GM18868 (cell line): ENCODE results near the gene NIPAL3.
"Not testable (repeated sequence)": the region's sequence is repeated elsewhere in the genome, so short reads cannot be mapped to it uniquely, and the experiment has no call there.

Experiments used
- ATAC-seq: cut with Tn5 transposase; IDR thresholded peaks from one replicate; pipeline ENCODE4 v1.9.1; 2021; ENCODE audit warnings: mild to moderate bottlenecking, moderate library complexity; ENCODE audit not compliant: unreplicated experiment

The NIPAL3 gene

DNA sequence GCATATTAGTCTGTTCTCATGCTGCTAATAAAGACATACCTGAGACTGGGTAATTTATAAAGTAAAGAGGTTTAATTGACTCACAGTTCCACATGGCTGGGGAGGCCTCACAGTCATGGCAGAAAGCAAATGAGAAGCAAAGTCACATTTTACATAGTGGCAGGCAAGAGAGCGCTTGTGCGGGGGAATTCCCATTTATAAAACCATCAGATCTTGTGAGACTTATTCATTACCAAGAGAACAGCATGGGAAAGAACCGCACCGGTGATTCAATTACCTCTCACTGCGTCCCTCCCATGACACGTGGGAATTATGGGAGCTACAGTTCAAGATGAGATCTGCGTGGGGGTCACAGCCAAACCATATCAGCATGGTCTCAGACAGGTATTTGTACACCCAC is 72.6 kb downstream of the NIPAL3 start:
- not testable (repeated sequence) for ATAC-seq

DNA sequence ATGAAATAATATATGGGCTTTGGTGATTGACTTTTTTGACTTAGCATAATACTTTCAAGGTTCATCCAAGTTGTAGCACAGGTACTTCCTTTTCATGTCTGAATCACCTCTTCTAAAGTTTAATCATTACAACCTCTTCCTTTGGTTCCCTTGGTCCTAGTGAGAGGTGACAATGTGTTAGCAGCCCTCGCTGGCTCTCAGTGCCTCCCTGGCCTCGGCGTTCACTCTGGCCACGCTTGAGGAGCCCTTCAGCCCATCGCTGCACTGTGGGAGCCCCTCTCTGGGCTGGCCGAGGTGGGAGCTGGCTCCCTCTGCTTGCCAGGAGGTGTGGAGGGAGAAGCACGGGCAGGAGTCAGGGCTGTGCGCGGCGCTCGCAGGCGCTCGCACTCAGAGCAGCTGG is 74.1 kb downstream of the NIPAL3 start:
- ATAC-seq, result no peak

DNA sequence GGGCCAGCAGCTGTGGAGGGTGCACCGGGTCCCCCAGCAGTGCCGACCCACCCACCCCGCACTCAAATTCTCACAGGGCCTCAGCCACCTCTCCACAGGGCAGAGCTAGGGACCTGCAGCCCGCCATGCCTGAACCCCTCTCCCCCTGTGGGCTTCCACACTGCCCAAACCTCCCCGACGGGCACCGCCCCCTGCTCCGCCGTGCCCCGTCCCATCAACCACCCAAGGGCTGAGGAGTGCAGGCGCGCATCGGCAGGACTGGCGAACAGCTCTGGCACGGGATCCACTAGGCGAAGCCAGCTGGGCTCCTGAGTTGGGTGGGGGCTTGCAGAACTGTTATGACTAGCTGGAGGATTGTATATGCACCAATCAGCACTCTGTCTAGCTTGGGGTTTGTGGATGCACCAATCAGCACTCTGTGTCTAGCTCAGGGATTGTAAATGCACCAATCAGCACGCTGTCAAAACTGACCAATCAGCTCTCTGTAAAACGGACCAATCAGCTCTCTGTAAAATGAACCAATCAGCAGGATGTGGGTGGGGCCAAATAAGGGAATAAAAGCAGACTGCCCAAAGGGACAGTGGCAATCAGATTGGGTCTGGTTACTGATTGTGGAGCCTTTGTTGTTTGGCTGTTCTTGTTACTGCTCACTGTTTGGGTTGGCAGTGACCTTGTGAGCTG is 74.6 kb downstream of the NIPAL3 start:
- no peak for ATAC-seq

DNA sequence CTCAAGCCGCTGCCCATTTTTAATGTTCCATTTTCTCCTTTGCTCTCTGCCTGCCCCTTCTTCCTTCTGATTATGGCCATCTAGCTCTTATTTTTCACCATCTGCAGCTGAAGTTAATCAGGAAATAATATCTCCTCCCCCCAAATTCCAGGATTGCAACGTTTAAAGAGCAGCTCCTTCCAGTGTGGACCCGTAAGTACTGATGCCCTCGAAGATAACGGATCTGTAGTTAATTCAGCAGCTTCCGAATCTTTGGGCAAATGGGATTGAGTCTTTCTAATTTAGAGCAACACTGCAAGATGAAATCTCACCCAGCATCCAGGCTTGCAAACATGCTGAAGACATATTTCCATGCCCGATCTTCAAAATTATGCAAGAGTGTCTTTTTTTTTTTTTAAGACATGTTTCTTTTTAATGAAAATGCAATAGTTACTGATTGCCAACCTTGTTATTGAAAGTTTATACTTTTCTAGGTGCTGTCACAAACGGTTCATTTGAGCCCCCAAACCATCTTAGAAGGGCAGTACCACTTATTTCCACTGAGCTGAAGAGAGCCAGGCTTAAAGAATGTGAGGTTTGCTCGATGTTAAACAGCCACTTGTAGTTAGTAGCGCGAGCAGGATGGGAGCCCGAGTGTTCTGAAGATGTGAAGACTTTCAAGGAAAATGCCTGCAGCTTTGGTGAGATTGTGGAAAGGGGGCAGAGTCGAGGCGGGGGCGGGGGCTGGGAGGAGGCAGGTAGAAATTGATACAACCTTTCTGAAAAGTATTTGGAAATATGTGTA is 76.2 kb downstream of the NIPAL3 start:
- ATAC-seq, result no peak

DNA sequence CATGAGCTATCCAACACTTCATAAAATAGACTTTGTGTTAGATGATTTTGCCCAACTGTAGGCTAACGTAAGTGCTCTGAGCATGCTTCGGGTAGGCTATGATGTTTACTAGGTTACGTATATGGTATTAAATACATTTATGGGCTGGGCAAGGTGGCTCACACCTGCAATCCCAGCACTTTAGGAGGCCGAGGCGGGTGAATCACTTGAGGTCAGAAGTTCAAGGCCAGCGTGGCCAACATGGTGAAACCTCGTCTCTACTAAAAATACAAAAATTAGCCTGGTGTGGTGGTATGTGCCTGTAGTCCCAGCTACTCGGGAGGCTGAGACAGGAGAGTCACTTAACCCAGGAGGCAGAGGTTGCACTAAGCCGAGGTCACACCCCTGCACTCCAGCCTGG is 77.3 kb downstream of the NIPAL3 start:
- not testable (repeated sequence) for ATAC-seq

DNA sequence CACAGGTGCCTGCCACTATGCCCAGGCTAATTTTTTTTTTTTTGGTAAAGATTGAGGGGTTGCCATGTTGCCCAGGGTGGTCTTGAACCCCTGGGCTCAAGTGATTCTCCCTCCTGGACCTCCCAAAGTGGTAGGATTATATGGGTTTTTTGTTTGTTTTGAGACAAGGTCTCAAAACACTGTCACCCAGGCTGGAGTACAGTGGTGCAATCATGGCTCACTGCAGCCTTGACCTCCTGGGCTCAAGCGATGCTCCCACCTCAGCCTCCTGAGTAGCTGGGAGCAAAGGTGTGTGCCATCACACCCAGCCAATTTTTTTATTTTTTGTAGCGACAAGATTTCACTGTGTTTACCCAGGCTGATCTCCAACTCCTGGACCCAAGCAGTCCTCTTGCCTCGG is 78.2 kb downstream of the NIPAL3 start:
- ATAC-seq, result no peak

DNA sequence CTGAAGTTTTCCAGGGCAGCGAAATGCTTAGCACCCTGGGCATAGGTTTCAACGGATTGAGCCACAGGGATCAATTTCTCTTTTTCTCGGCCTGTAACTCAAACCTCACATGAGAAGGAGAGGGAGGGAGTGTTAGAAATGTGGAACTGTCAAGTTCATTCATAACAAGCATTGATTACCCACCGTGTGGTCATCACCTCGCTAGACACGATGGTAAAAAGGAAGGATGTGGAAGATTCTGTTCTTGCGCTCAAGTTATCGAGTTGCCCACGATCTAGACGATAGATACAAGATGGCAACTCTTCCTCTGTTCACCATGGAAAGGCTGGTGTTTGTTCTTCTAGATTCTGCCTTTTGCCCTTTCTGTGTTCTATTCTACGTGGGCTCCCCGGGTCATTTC is 83.0 kb downstream of the NIPAL3 start:
- no peak for ATAC-seq

DNA sequence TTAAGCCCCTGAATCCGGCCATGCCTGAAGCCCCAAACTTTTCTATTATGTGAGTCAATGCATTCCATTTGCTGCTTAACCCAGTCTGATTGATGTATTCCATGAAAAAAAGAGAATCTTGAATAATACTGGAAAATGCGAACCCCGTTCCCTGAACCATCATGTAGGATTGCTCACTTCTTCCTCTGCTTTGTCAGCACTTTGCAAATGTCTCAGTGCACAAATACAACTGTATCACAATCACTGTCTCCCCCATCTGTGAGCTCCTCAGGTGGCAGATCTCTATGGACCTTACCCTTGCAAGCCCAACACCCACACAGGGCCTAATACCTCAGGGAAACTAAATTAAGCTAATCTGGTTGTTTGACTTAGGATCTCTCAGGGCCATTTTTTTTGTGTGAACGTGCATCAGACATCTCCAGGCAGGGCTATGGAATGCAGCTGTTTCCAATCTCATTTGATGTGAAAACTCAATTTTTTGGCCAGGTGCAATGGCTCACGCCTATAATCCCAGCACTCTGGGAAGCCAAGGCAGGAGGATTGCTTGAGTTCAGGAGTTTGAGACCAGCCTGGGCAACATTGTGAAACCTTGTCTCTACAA is 84.9 kb downstream of the NIPAL3 start:
- no peak for ATAC-seq

DNA sequence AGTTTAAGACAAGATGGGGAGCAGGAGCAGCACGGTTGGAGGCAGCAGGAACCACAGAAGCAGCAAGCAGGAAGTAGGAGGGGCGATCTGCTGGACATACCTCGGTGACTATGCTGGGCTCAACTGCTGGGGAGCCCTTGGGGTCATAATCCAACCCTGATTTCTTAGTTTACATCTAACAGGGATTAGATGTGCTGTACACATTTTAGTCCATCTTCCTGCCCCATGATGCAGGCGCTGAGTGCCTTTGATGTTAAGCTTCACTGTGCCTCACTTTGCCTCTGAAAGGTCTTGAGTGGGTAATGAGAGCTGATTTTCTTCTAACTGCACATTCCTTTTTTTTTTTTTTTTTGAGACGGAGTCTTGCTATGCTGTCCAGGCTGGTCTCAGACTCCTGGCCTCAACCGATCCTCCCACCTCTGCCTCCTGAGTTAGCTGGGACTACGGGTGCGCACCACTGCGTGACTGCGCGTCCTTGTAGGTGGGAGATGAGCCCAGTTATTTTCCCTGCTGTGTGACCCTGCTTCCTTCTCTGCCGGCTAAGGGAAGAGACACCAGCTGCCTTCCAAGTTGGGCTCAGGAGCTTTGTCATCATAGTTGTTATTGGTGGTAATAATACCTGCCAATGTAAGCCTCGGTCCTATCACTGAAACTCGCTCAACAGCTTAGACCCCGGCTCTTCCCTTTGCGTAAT is 85.9 kb downstream of the NIPAL3 start:
- ATAC-seq, result no peak

DNA sequence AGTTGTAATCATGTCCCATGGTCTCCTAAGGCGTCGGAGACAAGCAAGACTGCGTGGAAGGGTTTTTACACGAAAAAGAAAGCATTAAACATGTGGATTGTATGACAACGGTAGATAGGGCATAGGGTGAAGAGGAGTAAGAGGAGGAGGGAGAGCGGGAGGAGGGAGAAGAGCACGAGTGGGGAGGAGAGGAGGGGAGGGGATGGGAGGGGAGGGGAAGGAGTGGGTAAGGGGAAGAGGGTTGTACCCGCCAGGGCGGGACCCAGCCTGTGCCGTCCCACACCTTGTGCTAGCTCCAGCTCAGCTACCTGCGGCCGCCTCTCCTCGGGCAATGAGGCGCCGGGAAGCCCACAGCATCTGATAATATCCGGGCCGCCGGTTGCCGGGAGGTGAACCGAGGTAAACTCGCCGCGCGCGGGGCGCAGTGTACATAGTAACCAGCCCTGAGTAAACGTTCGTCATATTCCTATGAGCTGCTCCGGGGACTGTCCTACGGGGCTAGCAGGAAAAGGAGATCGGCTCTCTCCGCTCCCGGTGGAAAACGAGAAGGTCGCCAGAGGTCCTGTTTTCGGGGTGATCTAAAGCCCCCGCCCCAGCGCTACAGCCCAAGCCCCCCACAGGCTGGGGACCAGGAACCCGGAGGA is 86.6 kb downstream of the NIPAL3 start:
- ATAC-seq, result no peak

DNA sequence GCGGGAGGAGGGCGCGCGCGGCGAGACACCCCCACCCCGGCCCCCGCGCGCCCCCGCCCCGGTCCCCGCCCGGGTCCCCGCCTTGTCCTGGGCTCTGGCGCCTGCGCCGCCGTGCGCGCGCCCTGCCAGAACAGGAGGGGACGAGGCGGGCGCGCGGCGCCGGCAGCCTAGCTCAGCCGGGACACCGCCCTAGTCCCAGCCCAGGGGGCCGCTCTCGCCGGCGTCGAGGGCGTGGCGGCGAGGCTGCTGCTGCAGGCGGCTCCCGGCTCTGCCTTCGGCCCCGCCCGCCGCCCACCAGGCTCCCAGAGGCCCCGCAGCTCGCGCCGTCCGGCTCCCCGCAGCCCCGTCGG is 87.1 kb downstream of the NIPAL3 start, which contains the start of gene RCAN3:
Gene RCAN3 (plus strand): TSS at position 128 of the 350 bp plus-strand sequence. CDS start 11,537 bp downstream, outside the sequence.
- peak; percentile 81 for ATAC-seq

DNA sequence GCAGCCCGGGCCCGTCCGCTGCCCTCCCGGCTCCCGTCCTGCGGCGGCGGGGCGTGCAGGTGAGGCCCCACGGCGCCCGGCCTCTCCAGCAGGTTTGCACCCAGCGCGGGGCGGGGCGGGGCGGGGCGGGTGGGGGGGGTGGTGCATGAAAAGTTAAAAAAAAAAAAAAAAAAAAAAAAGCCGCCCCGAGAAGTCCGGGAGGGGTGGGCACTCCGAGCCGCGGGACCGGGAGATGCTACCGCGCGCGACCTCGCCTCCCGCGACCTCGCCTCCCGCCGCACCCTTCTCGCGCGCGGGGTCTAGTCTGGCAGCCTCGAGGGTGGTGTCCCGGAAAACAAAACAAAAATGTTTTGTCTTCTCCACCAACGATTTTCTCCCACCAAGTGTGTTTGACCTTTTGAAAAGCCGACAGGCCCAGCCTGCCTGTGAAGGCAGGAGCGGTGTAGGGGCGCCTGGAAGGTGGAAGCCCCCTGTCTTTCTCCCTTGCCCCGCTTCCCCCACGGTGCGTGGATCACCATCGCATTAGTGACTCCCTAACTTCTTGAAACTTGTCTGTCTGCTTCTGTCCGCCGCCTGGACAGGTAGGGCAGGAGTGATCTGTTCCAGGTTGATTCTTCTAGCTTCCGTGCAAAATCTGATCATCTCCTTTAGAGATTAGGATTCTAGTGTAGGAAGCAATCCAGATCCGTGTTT is 87.6 kb downstream of the NIPAL3 start:
- ATAC-seq, result no peak

DNA sequence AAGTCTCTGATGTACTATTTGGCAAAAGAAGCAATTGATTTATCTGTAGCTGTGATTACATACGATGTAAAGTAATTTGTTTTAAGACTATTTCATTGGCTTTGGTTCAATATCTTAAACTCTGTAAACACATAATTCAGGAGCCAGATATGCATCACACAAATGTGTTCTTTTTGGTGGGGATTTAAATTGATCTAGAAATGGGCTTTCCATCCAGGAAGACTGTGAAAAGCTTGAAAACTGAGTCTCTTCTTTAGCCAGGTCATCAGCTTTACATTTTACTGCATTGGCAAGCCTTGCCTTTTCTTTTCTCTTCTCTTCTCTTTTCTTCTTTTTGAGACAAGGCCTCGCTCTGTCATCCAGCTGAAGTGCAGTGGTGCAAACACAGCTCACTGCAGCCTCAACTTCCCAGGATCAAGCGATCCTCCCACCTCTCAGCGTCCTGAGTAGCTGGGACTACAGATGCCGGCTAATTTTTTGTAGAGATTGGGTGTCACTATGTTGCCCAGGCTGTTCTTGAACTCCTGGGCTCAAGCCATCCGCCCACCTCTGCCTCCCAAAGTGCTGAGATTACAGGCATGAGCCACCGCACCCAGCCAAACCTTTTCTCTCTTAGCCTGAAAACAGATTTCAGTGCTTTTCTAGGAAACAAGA is 88.4 kb downstream of the NIPAL3 start:
- no peak for ATAC-seq

DNA sequence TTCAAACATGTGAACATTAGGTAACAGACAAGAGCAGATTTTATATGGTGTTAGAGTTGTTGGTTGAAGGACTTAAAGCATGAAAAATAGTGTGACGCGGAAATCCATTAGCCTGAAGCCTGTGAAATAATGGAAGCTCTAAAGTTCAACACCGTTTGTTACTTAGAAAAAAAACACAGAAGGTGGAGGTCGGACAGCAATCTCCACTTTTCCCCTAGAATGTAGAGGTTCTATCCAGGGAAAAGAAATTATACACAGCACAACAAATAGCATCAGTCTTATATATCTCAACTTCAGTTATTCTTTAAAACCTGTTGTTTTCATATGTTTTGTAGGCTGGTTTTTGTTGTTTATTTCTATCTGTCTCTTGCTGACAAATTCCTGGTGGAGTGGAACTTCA is 89.0 kb downstream of the NIPAL3 start:
- ATAC-seq, result no peak

DNA sequence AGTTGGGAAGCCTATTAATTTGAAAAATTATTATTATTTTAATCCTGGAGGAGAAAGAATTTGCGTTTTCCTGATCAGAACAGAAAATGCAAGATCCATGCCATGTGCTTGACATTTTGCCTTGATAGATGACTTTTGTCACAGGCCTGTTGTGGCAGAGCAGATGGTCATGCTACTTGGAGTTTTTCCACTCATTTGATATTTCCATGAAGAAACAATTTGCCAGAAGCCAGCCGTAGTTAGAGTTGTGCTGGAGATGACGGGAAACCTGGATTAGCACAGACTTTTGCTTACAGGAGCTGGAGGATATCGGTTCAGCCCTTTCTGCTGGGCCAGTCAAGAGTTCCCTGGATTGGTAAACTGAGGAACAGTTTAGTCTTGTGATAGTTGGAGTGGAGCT is 90.2 kb downstream of the NIPAL3 start:
- no peak for ATAC-seq

DNA sequence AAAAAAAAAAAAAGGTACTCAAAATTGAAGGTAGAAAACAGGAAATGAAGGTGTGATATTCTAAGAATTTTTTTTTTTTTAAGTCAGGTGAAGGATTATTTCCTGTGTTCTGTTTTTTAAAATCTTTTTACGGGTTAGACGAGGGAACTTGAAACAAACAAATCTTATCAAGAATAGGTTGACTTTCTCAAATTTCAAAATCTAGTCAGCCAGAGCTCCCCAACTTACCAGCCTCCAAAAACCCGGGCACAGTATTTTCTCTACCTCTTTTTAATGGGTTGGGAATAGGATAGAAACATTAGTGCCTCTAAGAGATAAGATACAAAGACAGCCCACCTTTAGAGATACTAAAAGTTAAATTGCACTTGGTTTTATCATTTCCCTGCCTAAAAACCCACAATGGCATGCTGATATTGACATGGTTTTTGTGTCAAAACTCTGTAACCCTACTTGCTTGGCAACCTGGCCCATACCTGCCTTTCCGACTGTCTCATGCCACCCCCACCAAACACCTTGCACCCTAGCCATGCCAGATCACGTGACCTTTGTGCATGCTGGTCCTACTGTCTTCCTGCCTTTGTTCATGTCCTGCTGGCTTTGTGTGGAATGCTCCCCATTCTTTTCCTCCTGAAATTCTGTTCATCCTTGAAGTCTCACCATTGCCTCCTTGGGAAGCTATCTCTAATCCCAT is 91.2 kb downstream of the NIPAL3 start:
- ATAC-seq, result no peak

DNA sequence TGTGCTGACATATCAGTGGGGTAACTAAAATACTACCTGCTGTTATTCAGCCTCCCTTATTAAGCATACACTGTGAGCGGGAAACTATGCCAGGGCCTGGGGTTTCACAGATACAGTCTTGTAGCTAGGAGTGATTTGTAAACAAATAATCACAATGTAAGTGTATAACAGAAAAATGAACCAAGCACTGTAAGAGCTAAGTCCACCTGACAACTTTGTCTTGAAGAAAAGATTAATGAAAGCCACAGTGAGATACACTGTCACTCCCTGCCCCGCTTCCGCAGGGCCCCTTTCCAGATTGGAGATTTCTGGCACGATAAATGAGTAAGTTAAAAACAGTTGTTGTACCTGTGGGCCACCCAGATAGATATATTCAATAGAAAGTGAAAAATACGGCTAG is 91.8 kb downstream of the NIPAL3 start:
- ATAC-seq, result no peak

DNA sequence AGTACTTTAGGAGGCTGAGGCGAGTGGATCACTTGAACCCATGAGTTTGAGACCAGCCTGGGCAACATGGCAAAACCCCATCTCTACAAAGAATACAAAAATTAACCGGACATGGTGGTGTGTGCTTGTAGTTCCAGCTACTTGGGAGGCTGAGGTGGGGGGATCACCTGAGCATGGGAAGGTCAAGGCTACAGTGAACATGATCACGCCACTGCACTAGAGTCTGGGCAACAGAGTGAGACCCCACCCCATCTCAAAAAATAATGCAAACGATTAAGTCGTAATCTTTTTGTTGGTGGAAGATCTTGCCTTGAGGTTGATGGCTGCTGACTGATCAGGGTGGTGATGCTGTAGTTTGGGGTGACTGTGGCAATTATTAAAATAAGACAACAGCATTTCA is 93.3 kb downstream of the NIPAL3 start:
- no peak for ATAC-seq

DNA sequence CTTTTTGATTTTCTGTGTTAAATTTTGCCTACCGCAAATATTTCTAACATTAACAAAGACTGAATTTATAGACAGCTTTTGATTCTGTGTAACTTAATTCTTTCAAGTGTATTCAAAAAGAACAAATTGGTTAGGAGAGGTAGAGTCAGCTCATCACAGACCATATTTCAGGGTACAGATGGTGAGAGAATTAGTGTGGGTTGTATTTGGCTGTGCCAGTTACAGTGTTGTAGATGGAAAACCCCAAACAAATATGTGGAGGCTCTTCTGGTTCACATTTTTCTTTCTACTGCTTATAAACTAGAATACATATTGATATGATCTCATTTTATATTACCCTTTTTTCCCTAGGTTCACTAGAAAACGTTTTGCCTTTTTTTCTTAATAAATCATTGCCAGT is 98.1 kb downstream of the NIPAL3 start:
- no peak for ATAC-seq
